Thyroid gland (tissue), 4 donors: ENCODE results near the gene PTPRT.

ENCODE experiments used
- POLR2A ChIP-seq, 2 donors: fragments of 450-650 bp; IDR thresholded peaks; one replicate each; pipeline ENCODE4 v1.6.1; 2017; ENCODE audit warnings: antibody characterized with exemption in 2 of 2, mild to moderate bottlenecking in 2 of 2, moderate library complexity in 1 of 2
- TF ChIP-seq, protein P1 (sequence below), 6 experiments: fragments of 200-600 bp in 3 of 6; fragments of 450-650 bp in 3 of 6; sonication (generic) in 3 of 6; IDR thresholded peaks; one replicate each; pipeline ENCODE4 v1.5.1; 2016 to 2019; ENCODE audit warnings: antibody characterized with exemption in 6 of 6, mild to moderate bottlenecking in 2 of 6, inconsistent platforms in 1 of 6, moderate library complexity in 1 of 6

DNA sequence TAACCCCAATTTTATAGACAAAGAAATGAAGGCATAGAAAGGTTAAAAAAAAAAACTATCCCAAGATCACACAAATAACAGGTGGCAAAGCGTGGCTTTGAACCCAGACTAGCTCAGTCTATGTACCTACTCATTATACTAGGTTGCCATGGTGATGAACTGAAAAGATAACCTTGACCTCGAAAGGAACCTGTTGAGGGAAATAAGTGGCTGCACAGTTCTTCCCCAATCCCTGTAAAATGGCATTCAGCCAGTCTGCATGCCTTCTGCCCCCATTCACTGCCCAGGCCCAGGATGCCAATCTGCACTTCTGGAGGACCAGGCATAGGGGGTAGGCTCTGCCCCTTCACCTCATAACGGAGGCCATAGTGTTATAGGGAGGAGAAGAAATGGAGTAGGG lies 295.2 kb downstream of the PTPRT start:
- TF ChIP-seq, protein P1, sequence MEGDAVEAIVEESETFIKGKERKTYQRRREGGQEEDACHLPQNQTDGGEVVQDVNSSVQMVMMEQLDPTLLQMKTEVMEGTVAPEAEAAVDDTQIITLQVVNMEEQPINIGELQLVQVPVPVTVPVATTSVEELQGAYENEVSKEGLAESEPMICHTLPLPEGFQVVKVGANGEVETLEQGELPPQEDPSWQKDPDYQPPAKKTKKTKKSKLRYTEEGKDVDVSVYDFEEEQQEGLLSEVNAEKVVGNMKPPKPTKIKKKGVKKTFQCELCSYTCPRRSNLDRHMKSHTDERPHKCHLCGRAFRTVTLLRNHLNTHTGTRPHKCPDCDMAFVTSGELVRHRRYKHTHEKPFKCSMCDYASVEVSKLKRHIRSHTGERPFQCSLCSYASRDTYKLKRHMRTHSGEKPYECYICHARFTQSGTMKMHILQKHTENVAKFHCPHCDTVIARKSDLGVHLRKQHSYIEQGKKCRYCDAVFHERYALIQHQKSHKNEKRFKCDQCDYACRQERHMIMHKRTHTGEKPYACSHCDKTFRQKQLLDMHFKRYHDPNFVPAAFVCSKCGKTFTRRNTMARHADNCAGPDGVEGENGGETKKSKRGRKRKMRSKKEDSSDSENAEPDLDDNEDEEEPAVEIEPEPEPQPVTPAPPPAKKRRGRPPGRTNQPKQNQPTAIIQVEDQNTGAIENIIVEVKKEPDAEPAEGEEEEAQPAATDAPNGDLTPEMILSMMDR (IDR thresholded peaks at IDR 0.05), result no peak
- TF ChIP-seq POLR2A (IDR thresholded peaks at IDR 0.05), result no peak
